T-cell (primary cell): Measurements from ENCODE around the gene KCNN2. TPM values are rescaled to one million over a fixed set of nuclear protein-coding genes. Genes with fewer than 3 reads are reported as not detected.

Source experiments
- ATAC-seq, 4 experiments: fragments of 200-7000 bp in 3 of 4; fragments of 150-1000 bp in 1 of 4; cut with Tn5 transposase; replicated peaks in 1 of 4; 1 replicate in 3 of 4; 2 replicates in 1 of 4; pipeline ENCODE4 v1.10.0; 2021; ENCODE audit warnings: moderate library complexity in 3 of 4, mild to moderate bottlenecking in 2 of 4, moderate number of reproducible peaks in 1 of 4
- CTCF ChIA-PET, 2 donors: fragments of 300-600 bp; sonication (Branson Sonifier 250); formaldehyde crosslinking; loops; one replicate each; lab custom pipeline; 2022; ENCODE audit warnings: antibody characterized with exemption in 2 of 2; lab: Charles Lee
- POLR2A ChIA-PET, 2 donors: fragments of 300-600 bp; sonication (Branson Sonifier 250); formaldehyde crosslinking; loops; one replicate each; lab custom pipeline; 2022; ENCODE audit warnings: antibody characterized with exemption in 2 of 2; lab: Charles Lee
- DNase-seq, 35 experiments: peaks; one replicate each; pipeline versions ENCODE4 v3.0.0 to v3.0.0-alpha.2; 2013 to 2023
- H3K27ac ChIP-seq: one replicate; pipeline ENCODE4 v1.5.1; 2013; ENCODE audit warnings: low read length
- H3K27me3 ChIP-seq, 2 experiments: replicated peaks in 1 of 2; 1 replicate in 1 of 2; 2 replicates in 1 of 2; pipeline versions ENCODE4 v1.6.1 to v1.7.0; 2013; ENCODE audit warnings: low read length in 1 of 2, mixed read lengths in 1 of 2; ENCODE audit not compliant: control insufficient read depth in 2 of 2, insufficient read depth in 2 of 2; ENCODE audit errors: extremely low read depth in 1 of 2
- H3K36me3 ChIP-seq, 2 donors: 1 replicate in 1 of 2; 2 replicates in 1 of 2; pipeline versions ENCODE4 v1.6.1 to v1.7.0; 2013; ENCODE audit warnings: low read length in 1 of 2; ENCODE audit not compliant: control insufficient read depth in 2 of 2, insufficient read depth in 1 of 2; ENCODE audit errors: extremely low read depth in 1 of 2
- H3K4me1 ChIP-seq, 2 experiments: 1 replicate in 1 of 2; 2 replicates in 1 of 2; pipeline versions ENCODE4 v1.6.1 to v1.7.0; 2013; ENCODE audit warnings: low read length in 2 of 2, mixed read lengths in 1 of 2; ENCODE audit not compliant: insufficient read depth in 2 of 2, control insufficient read depth in 1 of 2; ENCODE audit errors: extremely low read depth in 1 of 2
- H3K4me3 ChIP-seq, 2 donors: 1 replicate in 1 of 2; 2 replicates in 1 of 2; pipeline versions ENCODE4 v1.5.1 to v1.7.0; 2013; ENCODE audit warnings: mild to moderate bottlenecking in 2 of 2, low read length in 1 of 2, moderate library complexity in 1 of 2; ENCODE audit not compliant: control insufficient read depth in 1 of 2; ENCODE audit errors: extremely low read depth in 1 of 2
- H3K9me3 ChIP-seq: 2 replicates; pipeline ENCODE4 v1.7.0; 2013
- H3K27ac Mint-ChIP-seq, 2 donors: one replicate each; pipeline ENCODE4 v1.8.0; 2020 to 2021; ENCODE audit warnings: mild to moderate bottlenecking in 2 of 2, mixed read lengths in 2 of 2
- H3K27me3 Mint-ChIP-seq, 2 donors: one replicate each; pipeline ENCODE4 v1.8.0; 2021 to 2022; ENCODE audit warnings: mixed read lengths in 2 of 2
- H3K36me3 Mint-ChIP-seq: one replicate; pipeline ENCODE4 v1.8.0; 2021; ENCODE audit warnings: mixed read lengths
- H3K4me1 Mint-ChIP-seq, 3 donors: one replicate each; pipeline ENCODE4 v1.8.0; 2020 to 2022; ENCODE audit warnings: mixed read lengths in 3 of 3, mild to moderate bottlenecking in 1 of 3
- H3K4me3 Mint-ChIP-seq, 3 donors: one replicate each; pipeline ENCODE4 v1.8.0; 2020 to 2022; ENCODE audit warnings: mild to moderate bottlenecking in 3 of 3, mixed read lengths in 3 of 3, moderate library complexity in 3 of 3
- H3K9me3 Mint-ChIP-seq, 3 donors: one replicate each; pipeline ENCODE4 v1.8.0; 2020 to 2022; ENCODE audit warnings: mixed read lengths in 3 of 3
- WGBS: methylation state at CpG from one replicate; pipeline ENCODE4 v1.1.5; 2013; ENCODE audit warnings: missing lambda C conversion rate; ENCODE audit not compliant: insufficient coverage; 5-methylcytosine and 5-hydroxymethylcytosine counted together
- total RNA-seq, 35 experiments: library from RNA in 6 of 35; stranded (reverse) in 6 of 35; fragments of 120-200 nt in 1 of 35; gene quantifications; one replicate each; pipeline versions ENCODE4 v1.2.1 to v1.2.4 and lab custom pipeline; 2013 to 2026

The KCNN2 gene
- total RNA-seq, 5 donors from 2014 or later (not counting 1 experiment from before 2014, with no cell fraction given), result not detected

DNA sequence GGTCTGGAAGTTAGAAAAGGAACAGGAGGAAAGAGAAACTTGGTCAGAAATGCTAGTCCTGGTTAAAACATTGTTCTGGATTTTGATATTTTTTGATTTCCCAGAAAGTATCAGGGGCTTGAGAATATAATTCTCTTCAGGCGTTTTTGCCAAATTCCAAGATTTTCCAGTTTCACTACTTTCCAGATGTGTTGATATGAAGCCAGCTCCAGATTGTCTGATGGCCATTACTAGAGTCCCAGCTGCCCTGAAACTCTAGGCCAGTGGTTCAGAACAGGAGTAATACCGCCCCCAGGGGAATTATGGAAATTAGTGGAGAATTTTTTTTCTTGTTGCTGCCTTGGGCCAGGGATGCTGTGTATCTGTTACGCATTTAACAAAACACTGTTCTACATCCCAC, 88.6 kb downstream of the KCNN2 start:
- POLR2A ChIA-PET, result no interaction called here
- peaks cover 0 to 2% of the 10 kb centered on the region in 2 experiments for H3K4me1 ChIP-seq
- no peak overlapping the region for H3K4me3 ChIP-seq
- H3K27ac ChIP-seq, result no peak overlapping the region
- Mint-ChIP-seq H3K27ac (no peak overlapping the region), H3K4me3 (no peak overlapping the region), H3K4me1 (peaks cover 0 to 4% (median 0%) of the 10 kb centered on the region in 3 donors), H3K9me3 (no peaks in the 10 kb centered on the region), H3K36me3 (no peaks in the 10 kb centered on the region), H3K27me3 (peaks cover 8 to 10% of the 10 kb centered on the region in 2 donors)
- H3K9me3 ChIP-seq, result no peaks in the 10 kb centered on the region
- CTCF ChIA-PET, result interaction anchor here (1.0 to 2.6 kb wide), 2 partner anchors 838 to 839 kb away, joined by 3 to 21 read pairs; no protein-coding TSS in a partner anchor
- ATAC-seq (no peak), DNase-seq (no peak)
- no peaks in the 10 kb centered on the region for H3K36me3 ChIP-seq
- WGBS, result no CpG with 5 or more reads among the region's 3 CpGs
- no peaks in the 10 kb centered on the region for H3K27me3 ChIP-seq

DNA sequence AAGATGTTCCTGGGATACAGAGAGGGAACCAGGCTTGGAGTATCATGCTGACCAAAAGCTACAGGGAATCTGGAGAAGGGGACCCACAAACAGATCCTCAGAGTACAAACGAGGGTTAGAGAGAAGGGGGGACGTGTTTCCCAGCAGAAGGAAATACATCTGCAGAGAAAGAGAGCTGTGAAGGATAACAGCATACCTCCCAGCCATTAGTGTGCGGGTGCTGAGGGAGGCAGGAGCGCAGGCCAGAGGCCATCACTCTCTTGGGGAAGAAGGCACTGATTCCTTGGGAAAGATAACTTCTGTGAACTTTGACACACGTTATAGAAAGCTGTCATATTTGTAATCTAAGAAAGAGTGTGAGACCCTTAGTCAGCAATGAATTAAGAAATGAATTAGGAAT, 96.9 kb downstream of the KCNN2 start:
- no peaks in the 10 kb centered on the region for H3K36me3 ChIP-seq
- DNase-seq (no peak), ATAC-seq (no peak)
- Mint-ChIP-seq H3K27me3 (peaks cover 0 to 5% of the 10 kb centered on the region in 2 donors), H3K9me3 (no peaks in the 10 kb centered on the region), H3K27ac (no peak overlapping the region), H3K4me1 (no peaks in the 10 kb centered on the region), H3K36me3 (no peaks in the 10 kb centered on the region), H3K4me3 (no peak overlapping the region)
- no peak overlapping the region for H3K27ac ChIP-seq
- no peaks in the 10 kb centered on the region for H3K4me1 ChIP-seq
- no peak overlapping the region for H3K4me3 ChIP-seq
- POLR2A ChIA-PET, result no interaction called here
- CTCF ChIA-PET, result no interaction called here
- H3K27me3 ChIP-seq, result peaks cover 0 to 2% of the 10 kb centered on the region in 2 experiments
- WGBS, result 73% methylated on average over 2 of the region's 5 CpGs
- no peaks in the 10 kb centered on the region for H3K9me3 ChIP-seq

DNA sequence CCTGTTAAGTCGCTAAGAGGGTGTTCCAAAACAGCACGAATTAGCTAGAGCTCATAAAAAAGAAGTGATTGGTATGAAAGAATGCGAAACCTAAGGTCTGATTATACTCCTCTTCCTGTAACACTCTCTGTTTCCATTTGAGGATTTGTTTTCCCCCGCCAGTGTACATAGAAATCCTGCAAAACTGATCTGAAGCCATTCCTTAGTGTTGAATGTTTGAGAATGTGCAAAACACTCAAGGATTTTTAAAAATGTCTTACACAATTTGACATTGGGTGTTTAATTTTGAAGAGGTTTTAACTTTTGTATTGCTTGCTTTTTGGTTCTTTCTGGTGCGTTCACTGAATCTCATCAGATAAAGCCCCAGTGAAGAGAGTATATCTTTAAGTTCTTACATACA, 105.3 kb downstream of the KCNN2 start:
- no peaks in the 10 kb centered on the region for H3K36me3 ChIP-seq
- no peaks in the 10 kb centered on the region for H3K9me3 Mint-ChIP-seq
- CTCF ChIA-PET, result interaction anchor here in 1 of 2 donors (0.9 kb wide), 1 partner anchor 1135 kb away, joined by 4 read pairs; no protein-coding TSS in a partner anchor
- H3K27me3 ChIP-seq, result no peaks in the 10 kb centered on the region
- no peak overlapping the region for H3K4me3 Mint-ChIP-seq
- H3K4me3 ChIP-seq, result no peak overlapping the region
- H3K4me1 Mint-ChIP-seq, result no peaks in the 10 kb centered on the region
- no peaks in the 10 kb centered on the region for H3K36me3 Mint-ChIP-seq
- ATAC-seq (no peak), DNase-seq (no peak)
- H3K27ac ChIP-seq, result no peak overlapping the region
- H3K4me1 ChIP-seq, result no peaks in the 10 kb centered on the region
- H3K27me3 Mint-ChIP-seq, result peaks cover 0 to 2% of the 10 kb centered on the region in 2 donors
- H3K27ac Mint-ChIP-seq, result no peak overlapping the region
- H3K9me3 ChIP-seq, result no peaks in the 10 kb centered on the region
- POLR2A ChIA-PET, result no interaction called here
- no CpG with 5 or more reads among the region's 5 CpGs for whole genome bisulfite sequencing

DNA sequence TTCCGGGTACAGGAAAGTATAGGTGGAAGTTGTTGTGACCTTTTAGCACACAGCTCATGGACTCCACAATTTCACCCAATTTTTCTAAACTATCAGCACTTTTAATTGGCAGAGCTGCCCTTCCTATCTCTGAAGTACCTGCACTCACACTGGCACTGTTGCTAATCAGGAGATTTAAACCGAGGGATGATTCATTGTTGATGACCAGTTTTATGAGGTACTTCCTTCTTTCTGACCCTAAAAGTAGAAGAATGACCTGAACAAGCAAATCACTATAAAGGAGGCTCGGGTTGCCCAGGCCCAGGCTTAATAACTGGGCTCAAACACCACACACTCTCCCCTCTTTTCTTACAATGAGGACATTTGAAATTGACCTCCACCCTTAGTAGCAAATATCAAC, 105.9 kb downstream of the KCNN2 start:
- CTCF ChIA-PET, result no interaction called here
- no peak overlapping the region for H3K27ac ChIP-seq
- no CpG with 5 or more reads among the region's 3 CpGs for WGBS
- DNase-seq (no peak), ATAC-seq (no peak)
- no peak overlapping the region for H3K4me3 ChIP-seq
- H3K9me3 ChIP-seq, result no peaks in the 10 kb centered on the region
- H3K4me1 ChIP-seq, result no peaks in the 10 kb centered on the region
- H3K4me1 Mint-ChIP-seq, result no peaks in the 10 kb centered on the region
- H3K9me3 Mint-ChIP-seq, result no peaks in the 10 kb centered on the region
- no peaks in the 10 kb centered on the region for H3K36me3 ChIP-seq
- no peaks in the 10 kb centered on the region for H3K27me3 ChIP-seq
- no peak overlapping the region for H3K4me3 Mint-ChIP-seq
- H3K27me3 Mint-ChIP-seq, result no peaks in the 10 kb centered on the region
- H3K36me3 Mint-ChIP-seq, result no peaks in the 10 kb centered on the region
- H3K27ac Mint-ChIP-seq, result no peak overlapping the region
- POLR2A ChIA-PET, result no interaction called here

DNA sequence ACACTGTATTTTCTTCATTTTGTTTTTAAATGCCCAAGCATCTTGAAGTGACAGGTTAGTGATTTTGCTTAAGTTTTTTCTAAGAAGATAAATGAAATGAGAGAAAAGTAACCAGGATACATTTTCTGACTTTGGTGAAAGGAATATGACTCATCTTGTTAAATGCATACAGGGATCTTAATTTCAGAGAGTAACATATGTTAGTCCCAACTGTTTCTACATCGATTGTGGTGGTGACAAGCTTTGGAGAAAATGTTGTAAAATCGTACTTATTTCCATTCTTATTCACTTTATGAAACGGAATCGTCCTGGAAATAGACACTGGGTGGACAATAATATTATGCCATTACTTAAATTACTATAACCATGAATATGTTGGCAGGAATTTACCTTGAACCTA, 107.5 kb downstream of the KCNN2 start:
- CTCF ChIA-PET, result no interaction called here
- Histone ChIP-seq H3K9me3 (no peaks in the 10 kb centered on the region), H3K27me3 (no peaks in the 10 kb centered on the region), H3K4me1 (no peaks in the 10 kb centered on the region), H3K27ac (no peak overlapping the region), H3K4me3 (no peak overlapping the region), H3K36me3 (no peaks in the 10 kb centered on the region)
- Mint-ChIP-seq H3K4me3 (no peak overlapping the region), H3K36me3 (no peaks in the 10 kb centered on the region), H3K27ac (no peak overlapping the region), H3K9me3 (no peaks in the 10 kb centered on the region), H3K27me3 (no peaks in the 10 kb centered on the region), H3K4me1 (no peaks in the 10 kb centered on the region)
- POLR2A ChIA-PET, result interaction anchor here in 1 of 2 donors (0.6 kb wide), 1 partner anchor 38 kb away, joined by 4 read pairs; no protein-coding TSS in a partner anchor
- no peak for DNase-seq
- ATAC-seq, result no peak
- no CpG with 5 or more reads among the region's 4 CpGs for WGBS

DNA sequence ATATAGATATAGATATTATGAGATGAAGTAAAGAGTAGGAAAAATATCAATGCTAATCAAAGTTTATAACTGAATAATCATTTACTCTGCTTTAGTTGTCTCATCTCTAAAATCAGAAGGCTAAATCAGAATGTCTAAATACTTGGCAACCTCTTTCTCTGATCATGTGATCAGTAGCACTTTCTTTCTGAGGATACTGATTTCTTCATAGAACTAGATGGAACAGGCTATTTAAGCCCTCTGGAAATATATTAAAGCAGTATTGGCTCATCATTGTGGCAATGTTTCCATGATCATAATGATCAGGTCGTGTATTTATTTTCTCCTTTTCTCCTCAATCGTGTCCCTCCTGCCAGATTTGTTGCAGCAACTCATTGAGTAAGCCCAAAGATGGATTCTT, 109.7 kb downstream of the KCNN2 start:
- H3K27ac ChIP-seq, result no peak overlapping the region
- H3K27me3 ChIP-seq, result no peaks in the 10 kb centered on the region
- ChIA-PET POLR2A (no interaction called here), CTCF (no interaction called here)
- H3K27ac Mint-ChIP-seq, result no peak overlapping the region
- ATAC-seq (no peak), DNase-seq (no peak)
- H3K4me1 Mint-ChIP-seq, result no peaks in the 10 kb centered on the region
- H3K4me3 ChIP-seq, result no peak overlapping the region
- H3K36me3 ChIP-seq, result no peaks in the 10 kb centered on the region
- no peak overlapping the region for H3K4me3 Mint-ChIP-seq
- no peaks in the 10 kb centered on the region for H3K36me3 Mint-ChIP-seq
- no peaks in the 10 kb centered on the region for H3K27me3 Mint-ChIP-seq
- no peaks in the 10 kb centered on the region for H3K9me3 Mint-ChIP-seq
- no peaks in the 10 kb centered on the region for H3K4me1 ChIP-seq
- 58% methylated on average over 2 of the region's 2 CpGs for WGBS
- no peaks in the 10 kb centered on the region for H3K9me3 ChIP-seq

DNA sequence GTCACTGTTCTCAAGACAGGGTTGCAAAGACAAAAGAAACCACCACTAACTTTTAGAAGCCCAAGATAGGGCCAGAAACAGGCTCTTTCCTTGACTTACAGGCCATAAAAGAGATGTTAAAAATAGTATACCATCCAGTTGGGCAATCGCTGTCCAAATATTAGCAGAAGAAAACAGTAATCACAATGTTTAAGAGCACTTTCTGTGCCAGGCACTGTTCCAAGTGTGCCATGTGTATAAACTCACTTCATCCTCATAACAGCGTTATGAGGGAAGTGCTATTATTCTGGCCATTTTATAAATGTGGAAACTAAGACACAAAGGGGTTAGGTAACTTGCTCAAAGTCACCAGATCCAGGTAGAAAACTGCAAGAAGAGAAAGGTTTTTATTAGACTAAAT, 111.7 kb downstream of the KCNN2 start:
- Mint-ChIP-seq H3K4me1 (no peaks in the 10 kb centered on the region), H3K4me3 (no peak overlapping the region), H3K36me3 (no peaks in the 10 kb centered on the region), H3K27me3 (no peaks in the 10 kb centered on the region), H3K27ac (no peak overlapping the region), H3K9me3 (peaks cover 0 to 9% (median 0%) of the 10 kb centered on the region in 3 donors)
- ChIA-PET POLR2A (no interaction called here), CTCF (no interaction called here)
- no peaks in the 10 kb centered on the region for H3K9me3 ChIP-seq
- ATAC-seq (no peak), DNase-seq (no peak)
- H3K27me3 ChIP-seq, result no peaks in the 10 kb centered on the region
- no peaks in the 10 kb centered on the region for H3K36me3 ChIP-seq
- H3K27ac ChIP-seq, result no peak overlapping the region
- H3K4me3 ChIP-seq, result no peak overlapping the region
- no peaks in the 10 kb centered on the region for H3K4me1 ChIP-seq
- no CpG with 5 or more reads among the region's 2 CpGs for WGBS
